Coronary artery (tissue), 2 donors: Measurements from ENCODE around the gene DLG2.

Experiments used
- DNase-seq: peaks from one replicate; pipeline ENCODE4 v3.0.0-alpha.2; 2017; ENCODE audit warnings: low spot score
- H3K27ac ChIP-seq, 2 donors: fragments of 200-600 bp; sonication (generic); one replicate each; pipeline ENCODE4 v1.5.1; 2016 to 2019
- H3K4me3 ChIP-seq: fragments of 200-600 bp; sonication (generic); 2 replicates; pipeline ENCODE4 v1.5.1; 2016; ENCODE audit warnings: mild to moderate bottlenecking, moderate library complexity
- TF ChIP-seq, protein P1 (sequence below): fragments of 200-600 bp; sonication (generic); IDR thresholded peaks from one replicate; pipeline ENCODE4 v1.5.1; 2019; ENCODE audit warnings: antibody characterized with exemption

The DLG2 gene

DNA sequence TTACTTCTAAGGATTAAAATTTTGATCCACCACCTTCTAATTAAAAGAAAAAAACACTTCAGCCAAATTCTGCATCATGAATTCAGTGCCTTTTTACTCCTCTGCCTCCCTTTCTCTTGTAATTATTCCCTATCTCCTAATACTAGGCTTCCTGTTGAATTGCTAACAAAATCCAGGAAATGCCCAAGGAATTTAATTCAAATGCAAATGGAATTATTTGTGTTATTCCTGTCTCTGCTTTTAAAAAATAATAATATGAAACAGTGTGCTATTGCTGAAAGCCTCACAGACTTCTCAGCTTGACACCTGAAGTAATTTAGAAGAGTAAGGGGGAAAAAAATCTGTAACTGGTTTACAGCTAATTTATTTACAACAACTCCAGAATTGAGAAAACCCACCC is 85.5 kb downstream of the DLG2 start:
- no peak overlapping the region for H3K4me3 ChIP-seq
- TF ChIP-seq, protein P1, sequence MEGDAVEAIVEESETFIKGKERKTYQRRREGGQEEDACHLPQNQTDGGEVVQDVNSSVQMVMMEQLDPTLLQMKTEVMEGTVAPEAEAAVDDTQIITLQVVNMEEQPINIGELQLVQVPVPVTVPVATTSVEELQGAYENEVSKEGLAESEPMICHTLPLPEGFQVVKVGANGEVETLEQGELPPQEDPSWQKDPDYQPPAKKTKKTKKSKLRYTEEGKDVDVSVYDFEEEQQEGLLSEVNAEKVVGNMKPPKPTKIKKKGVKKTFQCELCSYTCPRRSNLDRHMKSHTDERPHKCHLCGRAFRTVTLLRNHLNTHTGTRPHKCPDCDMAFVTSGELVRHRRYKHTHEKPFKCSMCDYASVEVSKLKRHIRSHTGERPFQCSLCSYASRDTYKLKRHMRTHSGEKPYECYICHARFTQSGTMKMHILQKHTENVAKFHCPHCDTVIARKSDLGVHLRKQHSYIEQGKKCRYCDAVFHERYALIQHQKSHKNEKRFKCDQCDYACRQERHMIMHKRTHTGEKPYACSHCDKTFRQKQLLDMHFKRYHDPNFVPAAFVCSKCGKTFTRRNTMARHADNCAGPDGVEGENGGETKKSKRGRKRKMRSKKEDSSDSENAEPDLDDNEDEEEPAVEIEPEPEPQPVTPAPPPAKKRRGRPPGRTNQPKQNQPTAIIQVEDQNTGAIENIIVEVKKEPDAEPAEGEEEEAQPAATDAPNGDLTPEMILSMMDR: no peak
- DNase-seq: no peak
- H3K27ac ChIP-seq: no peak overlapping the region

DNA sequence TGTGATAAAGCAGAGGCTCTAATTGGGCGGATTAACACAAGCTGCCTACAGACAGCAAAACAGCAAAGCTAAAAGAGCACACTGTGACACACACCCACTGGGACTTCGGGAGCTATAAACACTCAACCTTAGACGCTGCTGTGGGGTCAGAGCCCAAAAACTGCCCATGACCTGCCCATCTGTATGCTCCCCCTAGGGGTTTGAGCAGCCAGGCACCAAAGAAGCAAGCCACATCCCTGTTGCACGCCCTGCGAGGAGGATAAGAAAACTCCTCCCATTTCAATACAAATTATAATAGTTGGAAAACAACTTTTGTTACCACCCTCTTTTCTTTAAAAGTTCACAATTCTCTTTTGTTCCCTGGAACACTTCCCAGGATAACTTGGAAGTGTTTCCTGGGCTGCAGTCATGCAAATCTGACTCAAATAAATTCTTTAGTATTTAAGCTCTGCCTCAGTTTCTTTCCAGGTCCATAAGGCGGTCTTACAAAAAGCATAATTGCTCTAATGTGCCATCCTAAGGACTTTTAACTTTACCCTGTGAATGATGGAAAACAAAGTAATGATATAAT is 86.4 kb downstream of the DLG2 start:
- TF ChIP-seq, protein P1: no peak
- no peak overlapping the region for H3K4me3 ChIP-seq
- DNase-seq: no peak
- no peak overlapping the region for H3K27ac ChIP-seq

DNA sequence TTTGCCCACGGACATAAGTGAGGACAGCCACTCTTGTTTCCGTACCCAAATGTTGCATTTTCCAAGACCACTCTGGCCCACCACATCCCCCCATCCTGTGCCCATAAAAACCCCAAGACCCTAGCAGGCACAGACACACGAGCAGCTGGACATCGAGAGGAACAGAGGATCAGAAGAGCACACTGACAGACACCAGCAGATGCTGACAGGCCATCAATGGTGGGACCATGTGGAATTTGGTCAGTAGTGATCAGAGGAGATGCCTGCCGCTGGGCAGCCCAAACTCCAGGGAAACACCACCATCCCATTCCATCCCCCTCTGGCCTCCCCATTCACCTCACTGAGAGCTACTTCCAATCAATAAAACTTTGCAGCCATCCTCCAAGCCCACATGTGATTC is 87.0 kb downstream of the DLG2 start:
- no peak overlapping the region for H3K27ac ChIP-seq
- no peak for DNase-seq
- no peak overlapping the region for H3K4me3 ChIP-seq
- TF ChIP-seq, protein P1: no peak

DNA sequence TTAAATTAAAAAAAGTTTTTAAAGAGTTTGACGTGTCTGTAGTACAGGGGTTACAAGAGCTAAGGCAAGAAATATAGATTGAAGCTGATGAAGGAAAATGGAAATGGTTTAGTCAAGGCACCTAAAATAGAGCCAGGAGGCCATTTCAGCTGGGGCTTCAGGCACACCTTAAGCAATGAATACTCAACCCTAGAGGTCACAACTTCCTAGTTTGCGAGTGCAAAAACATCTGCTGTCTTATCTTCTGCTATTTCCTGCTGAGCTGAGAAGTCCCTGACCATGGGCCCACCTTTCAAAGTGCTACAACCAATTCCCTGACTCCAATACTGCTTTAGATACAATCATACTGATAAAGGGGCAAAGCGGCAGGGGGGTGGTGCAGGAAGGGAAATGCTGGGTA is 87.4 kb downstream of the DLG2 start:
- Histone ChIP-seq H3K4me3 (no peak overlapping the region), H3K27ac (no peak overlapping the region)
- no peak for DNase-seq
- TF ChIP-seq, protein P1: no peak

DNA sequence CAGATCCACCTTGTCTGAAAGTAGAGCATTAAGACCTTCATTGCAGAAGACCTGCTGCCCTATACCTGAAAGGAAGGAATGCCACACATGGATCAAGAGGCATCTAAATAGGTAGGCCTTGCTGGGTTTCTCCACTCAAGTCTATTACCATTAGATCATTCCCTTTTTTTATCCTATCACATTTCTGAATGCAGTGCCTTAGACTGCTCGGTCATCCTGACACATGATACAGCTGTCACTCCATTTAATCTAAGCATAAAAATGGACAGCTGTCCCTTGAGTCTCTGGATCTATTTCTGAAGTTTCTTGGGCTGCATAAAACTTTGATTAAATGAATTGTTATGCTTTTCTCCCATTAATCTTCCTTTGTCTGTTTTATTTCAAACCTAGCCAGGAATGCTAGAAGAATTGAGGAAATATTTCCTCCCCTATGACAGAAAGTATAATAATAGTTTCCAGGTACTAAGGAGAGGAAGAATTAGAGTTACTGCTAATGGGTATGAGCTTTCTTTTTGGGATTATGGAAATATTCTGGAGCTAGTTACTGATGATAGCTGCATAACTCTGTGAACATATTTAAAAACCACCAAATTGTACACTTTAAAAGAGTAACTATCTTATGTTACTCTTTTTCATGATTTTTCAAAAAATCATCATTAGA is 88.0 kb downstream of the DLG2 start:
- DNase-seq: no peak
- H3K4me3 ChIP-seq: no peak overlapping the region
- TF ChIP-seq, protein P1: no peak
- H3K27ac ChIP-seq: no peak overlapping the region

DNA sequence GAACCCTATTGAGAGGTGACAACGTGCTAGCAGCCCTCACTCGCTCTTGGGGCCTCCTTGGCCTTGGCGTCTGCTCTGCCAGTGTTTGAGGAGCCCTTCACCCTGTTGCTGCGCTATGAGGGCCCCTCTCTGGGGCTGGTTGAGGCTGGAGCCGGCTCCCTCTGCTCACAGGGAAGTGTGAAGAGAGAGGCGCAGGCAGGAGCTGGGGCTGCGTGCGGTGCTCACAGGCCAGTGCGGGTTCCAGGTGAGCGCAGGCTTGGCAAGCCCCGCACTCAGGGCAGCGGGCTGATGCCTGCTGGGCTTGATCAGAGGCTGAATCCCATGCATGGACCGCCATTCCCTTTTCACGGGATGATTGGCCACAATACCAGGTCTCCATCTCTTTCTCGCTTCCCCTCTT is 90.7 kb downstream of the DLG2 start:
- Histone ChIP-seq H3K27ac (no peak overlapping the region), H3K4me3 (no peak overlapping the region)
- TF ChIP-seq, protein P1: no peak
- DNase-seq: no peak

DNA sequence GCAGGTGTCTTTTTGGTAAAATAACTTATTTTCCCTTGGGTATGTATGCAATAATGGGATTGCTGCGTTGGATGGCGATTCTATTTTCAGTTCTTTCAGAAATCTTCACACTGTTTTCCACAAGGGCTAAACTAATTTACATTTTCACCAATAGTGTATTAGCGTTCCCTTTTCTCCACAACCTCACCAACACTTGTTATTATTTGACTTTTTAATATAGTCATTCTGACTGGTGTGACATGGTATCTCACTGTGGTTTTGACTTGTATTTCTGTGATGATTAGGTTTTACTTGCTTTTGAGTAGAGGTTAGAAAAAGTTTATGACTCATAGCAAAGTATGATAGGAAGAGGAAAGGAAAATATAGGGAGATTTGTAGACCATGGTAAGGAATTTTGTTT is 92.3 kb downstream of the DLG2 start:
- no peak for DNase-seq
- TF ChIP-seq, protein P1: no peak
- no peak overlapping the region for H3K27ac ChIP-seq
- H3K4me3 ChIP-seq: no peak overlapping the region
